ENCODE results near the gene NRBP1. TPM values are rescaled to one million over a fixed set of nuclear protein-coding genes. Genes with fewer than 3 reads are reported as not detected.

NRBP1 gene
- total and polyA plus RNA-seq, 2 of the 8 experiments (the other 6 are each of a cell fraction or from before 2014, with no cell fraction given), result 115 to 145 TPM

DNA sequence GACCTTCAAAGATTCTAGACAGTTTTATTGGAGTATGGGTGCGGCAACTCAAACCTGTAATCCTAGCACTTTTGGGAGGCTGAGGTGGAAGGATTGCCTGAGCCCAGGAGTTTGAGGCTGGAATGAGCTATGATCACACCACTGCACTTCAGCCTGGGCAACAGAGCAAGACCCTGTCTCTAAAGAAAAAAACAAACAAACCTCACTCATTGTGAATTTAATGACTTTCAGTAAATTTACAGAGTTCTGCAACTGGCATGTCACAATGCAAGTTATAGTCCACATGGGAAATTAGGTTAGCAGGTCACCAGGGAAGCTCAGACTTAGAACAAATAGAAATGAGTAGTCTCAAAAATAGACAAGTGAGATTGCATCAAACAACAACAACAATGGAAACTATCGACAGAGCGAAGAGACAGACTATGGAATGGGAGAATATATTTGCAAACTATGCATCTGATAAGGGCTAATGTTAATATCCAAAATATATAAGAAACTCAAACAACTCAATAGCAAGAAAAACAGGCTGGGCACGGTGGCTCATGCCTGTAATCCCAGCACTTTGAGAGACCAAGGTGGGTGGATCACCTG lies 6.7 kb upstream of the NRBP1 start:
- H3K4ac ChIP-seq (replicated peaks; ENCODE audit: insufficient read length, low read depth, low read length), result no peak overlapping the region
- H4K5ac ChIP-seq (ENCODE audit: insufficient read length, low read depth, low read length), result no peak overlapping the region
- H3K23ac ChIP-seq (ENCODE audit: insufficient read length), result no peak overlapping the region
- H3K56ac ChIP-seq (replicated peaks; ENCODE audit: insufficient read length, low read depth, low read length), result no peak overlapping the region
- H3K36me3 ChIP-seq (ENCODE audit: control insufficient read depth in 2 of 4, insufficient read depth in 4 of 4, low read length in 3 of 4), result no peaks in the 10 kb centered on the region
- 90% methylated on average over 4 of the region's 4 CpGs; no CpG with 5 or more reads in 1 of the 2 experiments for WGBS, 2 experiments (ENCODE audit: extremely low coverage in 1 of 2, insufficient coverage in 1 of 2, insufficient read length in 1 of 2, insufficient replicate concordance in 2 of 2, low coverage in 1 of 2, low lambda C conversion rate in 2 of 2, missing lambda C conversion rate in 1 of 2)
- H4K8ac ChIP-seq (ENCODE audit: extremely low read depth, insufficient read depth, low read length), result no peak overlapping the region
- no peaks in the 10 kb centered on the region for H3K23me2 ChIP-seq (ENCODE audit: low read depth, low read length)
- no peak overlapping the region for H3K18ac ChIP-seq (ENCODE audit: extremely low read depth, low read length)
- no peak overlapping the region for H3K9ac ChIP-seq (replicated peaks in 1 of 4; ENCODE audit: extremely low read depth in 1 of 4, low read depth in 3 of 4, low read length in 3 of 4)
- H2AFZ ChIP-seq (ENCODE audit: low read length), result no peak overlapping the region
- no peaks in the 10 kb centered on the region for H3K79me1 ChIP-seq (ENCODE audit: low read depth, low read length)
- H2AK5ac ChIP-seq (ENCODE audit: low read depth, low read length), result no peak overlapping the region
- no peaks in the 10 kb centered on the region for H4K20me1 ChIP-seq (replicated peaks in 1 of 2; ENCODE audit: control insufficient read depth in 1 of 2, insufficient read depth in 2 of 2, low read length in 2 of 2)
- no peak overlapping the region for H2BK12ac ChIP-seq (ENCODE audit: low read depth, low read length)
- H2BK5ac ChIP-seq (ENCODE audit: low read depth, low read length), result no peak overlapping the region
- no peak overlapping the region for H4K91ac ChIP-seq (replicated peaks; ENCODE audit: insufficient read length, low read length)
- no peaks in the 10 kb centered on the region for H3K4me1 ChIP-seq (replicated peaks in 1 of 4; ENCODE audit: control insufficient read depth in 3 of 4, insufficient read depth in 4 of 4, low read length in 3 of 4)
- no peaks in the 10 kb centered on the region for H3K27me3 ChIP-seq (replicated peaks in 1 of 4; ENCODE audit: control insufficient read depth in 3 of 4, extremely low read depth in 1 of 4, insufficient read depth in 3 of 4, low read length in 3 of 4)
- no peak overlapping the region for H3K27ac ChIP-seq (ENCODE audit: low read depth, low read length)
- no peaks in the 10 kb centered on the region for H3K79me2 ChIP-seq (ENCODE audit: control insufficient read depth in 1 of 2, insufficient read depth in 2 of 2, low read length in 2 of 2)
- CTCF ChIA-PET (ENCODE audit: partially characterized antibody), result interaction anchor here (1.5 kb wide), 2 partner anchors 12 to 20 kb away, joined by 5 to 6 read pairs; partner anchors contain the start of gene PPM1G
- POLR2A ChIA-PET (ENCODE audit: partially characterized antibody), result interaction anchor here (1.2 to 5.1 kb wide), 2 partner anchors 13 to 52 kb away, joined by 3 to 26 read pairs; partner anchors contain the start of gene PPM1G
- no peak overlapping the region for H2BK120ac ChIP-seq (replicated peaks; ENCODE audit: low read depth, low read length)
- no peaks in the 10 kb centered on the region for H3K9me3 ChIP-seq (ENCODE audit: insufficient read depth in 2 of 2, low read depth in 1 of 2, low read length in 1 of 2)
- no peak for FAIRE-seq
- no peak for DNase-seq (ENCODE audit: low read depth in 1 of 2, low spot score in 2 of 2)
- no peak overlapping the region for H3K4me2 ChIP-seq (ENCODE audit: insufficient read depth in 1 of 2, low read depth in 2 of 2, low read length in 2 of 2)
- no peak overlapping the region for H2BK20ac ChIP-seq (ENCODE audit: low read length)
- H3K14ac ChIP-seq (ENCODE audit: insufficient read length), result no peak overlapping the region
- no peak overlapping the region for H2BK15ac ChIP-seq (ENCODE audit: low read length)
- H3K4me3 ChIP-seq (ENCODE audit: extremely low read depth in 1 of 4, insufficient read depth in 2 of 4, low read depth in 3 of 4, low read length in 4 of 4), result no peak overlapping the region
- TF ChIP-seq PHF8 (conservative IDR thresholded peaks at IDR 0.05; ENCODE audit: low read depth, low read length) (no peak), BCL11A (IDR thresholded peaks at IDR 0.05; ENCODE audit: low read depth in 2 of 2, low read length in 2 of 2) (no peak), CHD2 (IDR thresholded peaks at IDR 0.05; ENCODE audit: low read length) (no peak), RBBP5 (IDR thresholded peaks at IDR 0.05; ENCODE audit: borderline replicate concordance, low read depth, low read length) (no peak), CBX5 (IDR thresholded peaks at IDR 0.05; ENCODE audit: low read depth, low read length) (no peak), SUZ12 (IDR thresholded peaks at IDR 0.05; ENCODE audit: low read length) (no peak), HDAC6 (IDR thresholded peaks at IDR 0.05; ENCODE audit: low read depth, low read length) (no peak), POU5F1 (IDR thresholded peaks at IDR 0.05; ENCODE audit: low read depth, low read length) (no peak), BACH1 (IDR thresholded peaks at IDR 0.05; ENCODE audit: low read length) (no peak)

All from H1 (cell line).